Heart right ventricle (tissue), 16 donors: ENCODE results near the gene NRXN2. TPM values are rescaled to one million over a fixed set of nuclear protein-coding genes. Genes with fewer than 3 reads are reported as not detected.

Experiments
- ATAC-seq, 8 donors: fragments of 200-7000 bp; cut with Tn5 transposase; one replicate each; pipeline ENCODE4 v1.9.1; 2020; ENCODE audit warnings: mild to moderate bottlenecking in 8 of 8, moderate library complexity in 8 of 8, moderate number of reproducible peaks in 1 of 8
- DNase-seq, 2 donors: peaks; one replicate each; pipeline ENCODE4 v3.0.0-alpha.2; 2020
- H3K27ac ChIP-seq, 10 donors: fragments of 200-600 bp; sonication (generic) in 2 of 10; one replicate each; pipeline versions ENCODE4 v1.5.0 to v1.8.0; 2020 to 2022; ENCODE audit warnings: mild to moderate bottlenecking in 3 of 10
- H3K27me3 ChIP-seq, 7 donors: fragments of 200-600 bp; one replicate each; pipeline ENCODE4 v1.8.0; 2021 to 2022; ENCODE audit warnings: mild to moderate bottlenecking in 2 of 7
- H3K36me3 ChIP-seq, 9 donors: fragments of 200-600 bp; sonication (generic) in 1 of 9; one replicate each; pipeline versions ENCODE4 v1.5.0 to v1.8.0; 2020 to 2022; ENCODE audit warnings: mild to moderate bottlenecking in 2 of 9
- H3K4me1 ChIP-seq, 9 donors: fragments of 200-600 bp; sonication (generic) in 1 of 9; one replicate each; pipeline versions ENCODE4 v1.5.0 to v1.8.0; 2020 to 2022; ENCODE audit warnings: mild to moderate bottlenecking in 4 of 9
- H3K4me3 ChIP-seq, 10 donors: fragments of 200-600 bp; sonication (generic) in 2 of 10; one replicate each; pipeline versions ENCODE4 v1.5.0 to v1.8.0; 2020 to 2022; ENCODE audit warnings: mild to moderate bottlenecking in 7 of 10, moderate library complexity in 2 of 10
- H3K9me3 ChIP-seq, 11 donors: fragments of 200-600 bp in 10 of 11; sonication (generic) in 2 of 11; one replicate each; pipeline versions ENCODE4 v1.5.0 to v1.8.0; 2013 to 2022; ENCODE audit warnings: mild to moderate bottlenecking in 2 of 11, control low read depth in 1 of 11, moderate library complexity in 1 of 11
- WGBS, 2 donors: extraction: QIAGEN DNeasy Blood & Tissue Kit; methylation state at CpG; one replicate each; pipeline ENCODE4 v1.1.7; 2013; ENCODE audit warnings: inconsistent platforms in 1 of 2; 5-methylcytosine and 5-hydroxymethylcytosine counted together
- intact Hi-C, 10 donors: fragments of 100-400 bp; cut with DNase I; formaldehyde crosslinking; loops; one replicate each; pipeline versions ENCODE4 v1.11.1 to v1.14.2; 2022
- polyA plus RNA-seq, 2 donors: library from polyadenylated mRNA; stranded (reverse); fragments of 200-250 nt; gene quantifications; one replicate each; pipeline ENCODE4 v1.2.3, GENCODE V29; 2013
- total RNA-seq, 10 donors: library from RNA; stranded (reverse); fragmentation: NEBNext Ultra II Directional in 3 of 10; extraction: Animal tissue kit (Norgen Biotek cat#: 25700) in 3 of 10; gene quantifications; one replicate each; pipeline versions ENCODE4 v1.2.1 to v1.2.4, GENCODE V29; 2021 to 2023
- TF ChIP-seq, protein P1 (sequence below), 9 donors: fragments of 200-600 bp; sonication (generic) in 2 of 9; IDR thresholded peaks; one replicate each; pipeline versions ENCODE4 v1.5.0 to v1.8.0; 2021 to 2022; ENCODE audit warnings: antibody characterized with exemption in 9 of 9, mild to moderate bottlenecking in 5 of 9, moderate library complexity in 1 of 9
- donor health status: Arrhythmogenic right ventricular cardiomyopathy.
- donor health status: ischemic (EF 13 %, LVEDD 7.1; RV severe dilation, severe dysfunction).
- donor health status: healthy with polysubstance abuse.
- donor health status: DM: no; HTN: yes; CAD: no.
- donor health status: DM: no; HTN: no; CAD: no.
- donor health status: ischemic (EF 25% LVEDD 6.9; RV normal size, moderate dysfunction).
- donor health status: ischemic (EF 25% LVEDD 5.7; RV mildly dilated, moderate dysfunction).
- donor health status: healthy.
- donor health status: DM: yes; HTN: yes; CAD: no.
- donor health status: Ischemic cardiomyopathy.
- donor health status: ischemic (EF 35%, LVEDD 5.7; RV mildly dilated, moderate dysfunction).
- donor health status: nonischemic (EF 11% LVEDD 7.7; RV severe dilation, severe dysfunction).
- donor health status: DM: yes; HTN: yes; CAD: no.
- donor health status: PGD.
- donor health status: ischemic (EF 29% LVEDD 5.4; RV normal size, mild dysfunction).
- donor health status: nonischemic (EF 23%, LVEDD 6.1; RV moderate dilation, normal function).

NRXN2 gene
- total and polyA plus RNA-seq, 12 donors = 0.45 to 5.5 (median 1.4) TPM

DNA sequence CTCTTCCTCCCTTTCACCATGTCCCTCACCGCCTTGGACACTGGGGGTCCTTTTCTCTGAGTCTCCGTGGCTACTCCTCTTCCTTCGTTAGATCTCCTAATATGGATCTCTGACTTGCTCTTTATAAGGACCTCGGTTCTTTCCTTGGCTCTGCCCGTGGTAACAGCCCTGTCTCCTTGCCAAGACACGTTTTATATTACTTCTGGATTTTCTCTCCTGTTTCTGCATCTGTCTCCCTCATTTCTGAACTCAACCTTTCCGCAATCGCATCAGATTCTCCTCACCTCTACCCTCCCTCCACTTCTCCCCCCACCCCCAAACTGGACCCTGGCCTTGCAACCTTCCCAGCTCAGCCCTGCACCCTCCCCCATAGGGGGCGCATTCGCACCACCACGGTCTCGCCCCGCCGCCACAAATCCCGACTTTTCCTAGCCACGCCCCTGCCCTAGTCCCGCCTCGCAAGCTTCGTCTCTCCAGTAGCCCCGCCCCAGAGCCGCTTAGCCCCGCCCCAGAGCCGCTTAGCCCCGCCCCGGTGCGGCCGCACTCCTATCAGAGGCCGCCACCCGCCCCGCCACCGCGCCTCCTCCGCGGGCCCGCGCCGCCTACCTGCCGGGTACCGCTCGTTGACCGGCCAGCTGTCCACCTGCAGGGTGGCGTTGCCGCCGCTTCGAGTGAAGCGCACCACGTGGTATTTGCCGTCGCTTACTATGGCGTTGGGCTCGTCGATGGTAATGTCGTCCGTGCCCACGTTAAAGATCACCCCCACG lies 93.0 kb downstream of the NRXN2 start:
- DNase-seq = peak in 1 of 2 donors; percentile 34
- intact Hi-C loops = loop anchor here in 1 of 10 donors (10.0 kb wide), 1 partner anchor 65 kb away; no protein-coding TSS in a partner anchor
- ATAC-seq = peak in 1 of 8 donors; percentile 58

DNA sequence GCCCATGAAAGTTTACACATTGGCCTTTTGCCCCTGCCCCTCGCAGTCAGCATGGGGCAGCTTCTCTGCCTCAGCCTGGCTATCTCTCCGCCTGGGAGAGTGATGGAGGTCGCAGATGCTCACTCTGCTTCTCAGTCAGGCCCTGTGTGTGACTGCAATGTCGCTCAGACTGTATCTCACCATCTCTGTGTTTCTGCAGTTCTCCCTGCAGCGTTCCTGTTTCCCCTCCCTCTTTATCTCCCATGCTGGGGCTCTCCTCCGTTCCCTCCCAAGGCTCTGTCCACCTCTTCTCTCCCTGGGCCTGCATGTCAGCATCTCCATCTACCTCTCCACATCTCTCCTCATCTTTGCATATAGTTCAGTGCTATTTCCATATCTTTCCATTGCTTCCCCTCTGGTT lies 93.9 kb downstream of the NRXN2 start:
- WGBS, 2 donors = 78 to 79% methylated on average over 6 of the region's 6 CpGs
- Histone ChIP-seq H3K27ac (no peak overlapping the region), H3K4me3 (no peak overlapping the region), H3K36me3 (no peaks in the 10 kb centered on the region), H3K9me3 (no peaks in the 10 kb centered on the region), H3K27me3 (peaks cover 0 to 41% (median 20%) of the 10 kb centered on the region in 7 donors), H3K4me1 (peaks cover 0 to 16% (median 0%) of the 10 kb centered on the region in 9 donors)
- intact Hi-C loops = no loop called here
- DNase-seq = no peak
- TF ChIP-seq, protein P1, sequence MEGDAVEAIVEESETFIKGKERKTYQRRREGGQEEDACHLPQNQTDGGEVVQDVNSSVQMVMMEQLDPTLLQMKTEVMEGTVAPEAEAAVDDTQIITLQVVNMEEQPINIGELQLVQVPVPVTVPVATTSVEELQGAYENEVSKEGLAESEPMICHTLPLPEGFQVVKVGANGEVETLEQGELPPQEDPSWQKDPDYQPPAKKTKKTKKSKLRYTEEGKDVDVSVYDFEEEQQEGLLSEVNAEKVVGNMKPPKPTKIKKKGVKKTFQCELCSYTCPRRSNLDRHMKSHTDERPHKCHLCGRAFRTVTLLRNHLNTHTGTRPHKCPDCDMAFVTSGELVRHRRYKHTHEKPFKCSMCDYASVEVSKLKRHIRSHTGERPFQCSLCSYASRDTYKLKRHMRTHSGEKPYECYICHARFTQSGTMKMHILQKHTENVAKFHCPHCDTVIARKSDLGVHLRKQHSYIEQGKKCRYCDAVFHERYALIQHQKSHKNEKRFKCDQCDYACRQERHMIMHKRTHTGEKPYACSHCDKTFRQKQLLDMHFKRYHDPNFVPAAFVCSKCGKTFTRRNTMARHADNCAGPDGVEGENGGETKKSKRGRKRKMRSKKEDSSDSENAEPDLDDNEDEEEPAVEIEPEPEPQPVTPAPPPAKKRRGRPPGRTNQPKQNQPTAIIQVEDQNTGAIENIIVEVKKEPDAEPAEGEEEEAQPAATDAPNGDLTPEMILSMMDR (IDR thresholded peaks at IDR 0.05) = no peak
- no peak for ATAC-seq

More for the DNA sequence above, 93.0 kb downstream of the NRXN2 start:
- Histone ChIP-seq H3K27ac (no peak overlapping the region), H3K4me1 (peaks cover 0 to 9% (median 0%) of the 10 kb centered on the region in 9 donors), H3K9me3 (no peaks in the 10 kb centered on the region), H3K4me3 (no peak overlapping the region), H3K27me3 (peaks cover 0 to 40% (median 20%) of the 10 kb centered on the region in 7 donors), H3K36me3 (no peaks in the 10 kb centered on the region)
- TF ChIP-seq, protein P1 (IDR thresholded peaks at IDR 0.05) = no peak
- 34 to 38% methylated on average over 56 of the region's 56 CpGs for WGBS, 2 donors

DNA sequence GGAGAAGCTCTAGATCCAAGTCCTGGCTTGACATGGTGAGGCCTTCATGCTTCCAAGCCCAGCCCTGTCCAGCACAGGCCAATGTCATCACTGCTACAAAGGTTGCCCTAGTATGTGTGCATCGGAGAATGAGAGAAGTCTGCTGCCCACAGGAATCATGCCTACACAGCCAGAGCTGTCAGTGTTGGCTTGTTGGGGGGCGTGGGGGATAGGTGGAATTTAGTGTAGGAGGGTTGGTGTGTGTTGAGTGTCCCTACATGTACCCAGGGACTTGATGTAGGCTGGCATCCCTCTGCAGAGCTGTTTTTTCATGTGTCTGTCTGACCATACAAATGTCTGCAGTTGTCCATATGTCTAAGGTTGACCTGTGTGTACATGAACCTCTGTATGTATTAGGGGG lies 94.4 kb downstream of the NRXN2 start:
- no peaks in the 10 kb centered on the region for H3K36me3 ChIP-seq
- 95 to 96% methylated on average over 2 of the region's 2 CpGs for WGBS, 2 donors
- no peak for DNase-seq
- TF ChIP-seq, protein P1 (IDR thresholded peaks at IDR 0.05) = no peak
- no peak for ATAC-seq
- H3K9me3 ChIP-seq = no peaks in the 10 kb centered on the region
- H3K27me3 ChIP-seq = peaks cover 0 to 41% (median 20%) of the 10 kb centered on the region in 7 donors
- H3K4me3 ChIP-seq = no peak overlapping the region
- intact Hi-C loops = no loop called here
- no peak overlapping the region for H3K27ac ChIP-seq
- H3K4me1 ChIP-seq = peaks cover 0 to 18% (median 0%) of the 10 kb centered on the region in 9 donors

DNA sequence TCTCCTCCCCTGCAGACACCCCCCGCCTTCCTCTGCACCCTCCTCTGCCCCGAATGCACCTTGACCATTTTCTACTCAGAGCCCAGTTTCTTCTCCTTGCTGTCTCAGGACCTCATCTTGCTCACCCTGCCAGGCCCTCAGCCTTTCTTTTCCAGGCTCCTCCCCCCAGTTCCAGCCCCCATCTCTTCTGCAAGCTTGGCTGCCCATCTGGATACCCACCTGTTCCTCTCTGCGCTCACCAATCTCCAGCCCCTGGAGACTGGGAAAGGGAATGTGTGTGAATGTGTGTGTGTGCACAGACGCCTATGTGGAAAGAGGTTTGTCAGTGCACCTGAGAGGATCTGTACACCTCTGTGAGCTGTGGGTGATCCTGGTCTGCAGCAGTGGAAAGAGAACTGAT lies 95.6 kb downstream of the NRXN2 start:
- H3K4me1 ChIP-seq = peaks cover 0 to 18% (median 0%) of the 10 kb centered on the region in 9 donors
- ATAC-seq = no peak
- H3K9me3 ChIP-seq = no peaks in the 10 kb centered on the region
- WGBS, 2 donors = 92 to 96% methylated on average over 4 of the region's 4 CpGs
- no peak overlapping the region for H3K27ac ChIP-seq
- H3K27me3 ChIP-seq = peaks cover 0 to 41% (median 20%) of the 10 kb centered on the region in 7 donors
- DNase-seq = no peak
- intact Hi-C loops = no loop called here
- TF ChIP-seq, protein P1 (IDR thresholded peaks at IDR 0.05) = no peak
- H3K4me3 ChIP-seq = no peak overlapping the region
- H3K36me3 ChIP-seq = no peaks in the 10 kb centered on the region
